GM12872 (cell line): Measurements from ENCODE around the gene FRYL.

Experiments used
- CTCF ChIP-seq: IDR thresholded peaks from 3 replicates; pipeline ENCODE4 v1.5.1; 2011; ENCODE audit warnings: low read depth, mild to moderate bottlenecking, low read length, moderate library complexity; ENCODE audit not compliant: insufficient read depth

Gene FRYL

GRCh38 chr4:48680848-48681568, 99.1 kb downstream of the FRYL start:
- no peak for TF ChIP-seq CTCF

- no peak for TF ChIP-seq CTCF
Measured at GRCh38 chr4:48673537-48673936, 106.5 kb downstream of the FRYL start.

- TF ChIP-seq CTCF: no peak
Measured at GRCh38 chr4:48670587-48670986, 109.5 kb downstream of the FRYL start.

GRCh38 chr4:48669086-48669485, 111.0 kb downstream of the FRYL start:
- no peak for TF ChIP-seq CTCF

GRCh38 chr4:48668254-48669017, 111.6 kb downstream of the FRYL start:
- TF ChIP-seq CTCF: no peak

- TF ChIP-seq CTCF: no peak
Measured at GRCh38 chr4:48667148-48667547, 112.9 kb downstream of the FRYL start.

GRCh38 chr4:48665555-48666186, 114.4 kb downstream of the FRYL start:
- TF ChIP-seq CTCF: no peak
